ENCODE data around the gene ZNF697. TPM values are rescaled to one million over a fixed set of nuclear protein-coding genes. Genes with fewer than 3 reads are reported as not detected.

The ZNF697 gene
- total and polyA plus RNA-seq, 10 of the 15 experiments (the other 5 are each of a cell fraction or from before 2014, with no cell fraction given) = 0.48 to 5.9 (median 3.0) TPM

- no peak for TF ChIP-seq E2F8 (IDR thresholded peaks at IDR 0.05; ENCODE audit: low read depth, partially characterized antibody)
- TF ChIP-seq MLLT1 (IDR thresholded peaks at IDR 0.05) = no peak
- TF ChIP-seq ZZZ3 (IDR thresholded peaks at IDR 0.05; ENCODE audit: control insufficient read depth, insufficient read length, low read depth) = no peak
Measured at GRCh38 chr1:119686661-119687060, 38.6 kb upstream of the ZNF697 start (continued).

- Histone ChIP-seq H3K36me3 (ENCODE audit: control insufficient read depth in 2 of 2, insufficient read depth in 2 of 2, low read length in 1 of 2) (no peaks in the 10 kb centered on the region), H2AFZ (ENCODE audit: control insufficient read depth, low read depth, low read length) (no peak overlapping the region), H3K9ac (ENCODE audit: control insufficient read depth, insufficient read depth, low read length) (no peak overlapping the region), H3K4me2 (ENCODE audit: control insufficient read depth, insufficient read depth) (no peak overlapping the region), H3K4me3 (no peak overlapping the region), H3K27me3 (replicated peaks in 1 of 2; ENCODE audit: control insufficient read depth in 2 of 2, insufficient read depth in 2 of 2, low read length in 1 of 2) (0 out of 4 replicates have a peak, but pooled peaks cover 0 to 2% of the 10 kb centered on the region in 2 experiments), H4K20me1 (ENCODE audit: control insufficient read depth, insufficient read depth) (no peaks in the 10 kb centered on the region), H3K9me3 (replicated peaks; ENCODE audit: control insufficient read depth, insufficient read depth, low read length) (no peaks in the 10 kb centered on the region), H3K4me1 (ENCODE audit: control insufficient read depth, insufficient read depth, low read length) (no peaks in the 10 kb centered on the region), H3K27ac (ENCODE audit: control insufficient read depth, insufficient read depth) (no peak overlapping the region), H3K79me2 (ENCODE audit: control insufficient read depth, insufficient read depth, low read length) (no peaks in the 10 kb centered on the region)
- POLR2A ChIA-PET = no interaction called here
- FAIRE-seq = no peak
- BruUV-seq (replicated peaks) = no TSS peak
- in situ Hi-C loops (cut with MboI) (no loop called here), intact Hi-C loops (cut with micrococcal nuclease; ENCODE audit: unreplicated experiment) (no loop called here)
- no peak for DNase-seq (ENCODE audit: low read depth, low spot score)
- CTCF ChIA-PET = interaction anchor here (1.0 to 2.1 kb wide), 4 partner anchors 8 to 25 kb away, joined by 3 to 7 read pairs (median 4); no protein-coding TSS in a partner anchor
- RAD21 ChIA-PET (ENCODE audit: unreplicated experiment) = interaction anchor here (0.7 to 1.2 kb wide), 2 partner anchors 63 to 74 kb away, joined by 3 read pairs; no protein-coding TSS in a partner anchor
- SMC1A ChIA-PET (ENCODE audit: uncharacterized antibody, unreplicated experiment) = interaction anchor here (0.8 to 1.2 kb wide), 3 partner anchors 11 to 68 kb away, joined by 3 to 4 read pairs (median 4); no protein-coding TSS in a partner anchor
- no peak for ATAC-seq
- 44% methylated on average over 1 of the region's 1 CpG for WGBS (ENCODE audit: insufficient coverage, insufficient replicate concordance, low lambda C conversion rate, missing lambda C conversion rate)
- TF ChIP-seq CEBPZ (IDR thresholded peaks at IDR 0.05; ENCODE audit: low read depth, low read length) (no peak), CTCF (IDR thresholded peaks at IDR 0.05 in 2 of 3, conservative IDR thresholded peaks at IDR 0.05 in 1 of 3; ENCODE audit: control insufficient read depth in 2 of 3, extremely low read depth in 1 of 3, insufficient read depth in 1 of 3, low read depth in 3 of 3, low read length in 3 of 3) (no peak), CHD1 (IDR thresholded peaks at IDR 0.05; ENCODE audit: low read depth, low read length) (no peak), ASH2L (IDR thresholded peaks at IDR 0.05; ENCODE audit: borderline replicate concordance, low read depth) (no peak), ZNF207 (IDR thresholded peaks at IDR 0.05; ENCODE audit: borderline replicate concordance) (no peak), ZNF384 (IDR thresholded peaks at IDR 0.05; ENCODE audit: borderline replicate concordance, low read depth, low read length) (no peak), BHLHE40 (IDR thresholded peaks at IDR 0.05; ENCODE audit: borderline replicate concordance in 1 of 2, low read depth in 2 of 2, low read length in 1 of 2) (no peak), NR2C1 (IDR thresholded peaks at IDR 0.05) (no peak), CBX3 (IDR thresholded peaks at IDR 0.05; ENCODE audit: borderline replicate concordance, low read depth) (no peak)
Measured at GRCh38 chr1:119683893-119684292, 35.8 kb upstream of the ZNF697 start.

Data from GM12878 (cell line).